Skin of body (tissue), 2 donors: ENCODE measurements around the gene DMBT1. TPM values are rescaled to one million over a fixed set of nuclear protein-coding genes. Genes with fewer than 3 reads are reported as not detected.

ENCODE experiments used
- DNase-seq: peaks from one replicate; lab custom pipeline; 2025; lab: John Stamatoyannopoulos, UW
- total RNA-seq: library from RNA; depleted of rRNA; stranded (reverse); fragments of >200 nt; gene quantifications from one replicate; pipeline ENCODE4 v1.2.3, GENCODE V29; 2014

The DMBT1 gene
- 0.10 TPM for total RNA-seq

GRCh38 chr10:122560279-122560804 lies at the start of gene DMBT1:
DMBT1 (plus strand) TSS chr10:122560754; CDS start chr10:122560771, 17 bp downstream.
- no peak for DNase-seq

GRCh38 chr10:122513053-122513452 lies 47.5 kb upstream of the DMBT1 start:
- DNase-seq = no peak

GRCh38 chr10:122514045-122514840 lies 46.3 kb upstream of the DMBT1 start:
- DNase-seq = no peak

GRCh38 chr10:122515022-122515424 lies 45.5 kb upstream of the DMBT1 start:
- no peak for DNase-seq

- DNase-seq = no peak
These were observed 44.8 kb upstream of the DMBT1 start for GRCh38 chr10:122515588-122516231.

- DNase-seq = no peak
These were observed 43.8 kb upstream of the DMBT1 start for GRCh38 chr10:122516734-122517133.

- no peak for DNase-seq
These were observed 41.4 kb upstream of the DMBT1 start for GRCh38 chr10:122519144-122519543.

GRCh38 chr10:122519873-122520272 lies 40.7 kb upstream of the DMBT1 start:
- DNase-seq = no peak

GRCh38 chr10:122521011-122521410 lies 39.5 kb upstream of the DMBT1 start:
- no peak for DNase-seq

GRCh38 chr10:122524811-122525210 lies 35.7 kb upstream of the DMBT1 start:
- DNase-seq = no peak

GRCh38 chr10:122525788-122526187 lies 34.8 kb upstream of the DMBT1 start:
- DNase-seq = no peak

GRCh38 chr10:122526892-122527291 lies 33.7 kb upstream of the DMBT1 start:
- DNase-seq = no peak

- peak; percentile 5 for DNase-seq
These were observed 30.4 kb upstream of the DMBT1 start for GRCh38 chr10:122530177-122530576.

- no peak for DNase-seq
These were observed 29.3 kb upstream of the DMBT1 start for GRCh38 chr10:122531261-122531660.

GRCh38 chr10:122531939-122532338 lies 28.6 kb upstream of the DMBT1 start:
- DNase-seq = no peak

- no peak for DNase-seq
These were observed 27.8 kb upstream of the DMBT1 start for GRCh38 chr10:122532601-122533296.

- DNase-seq = no peak
These were observed 23.0 kb upstream of the DMBT1 start for GRCh38 chr10:122537545-122537944.

- DNase-seq = no peak
These were observed 19.0 kb upstream of the DMBT1 start for GRCh38 chr10:122541541-122542002.

- no peak for DNase-seq
These were observed 16.7 kb upstream of the DMBT1 start for GRCh38 chr10:122543676-122544445.

GRCh38 chr10:122544493-122544892 lies 16.1 kb upstream of the DMBT1 start:
- no peak for DNase-seq

GRCh38 chr10:122546242-122546641 lies 14.3 kb upstream of the DMBT1 start:
- no peak for DNase-seq
